Astrocyte of the spinal cord (primary cell): ENCODE data around the gene IFI27.
A peak's percentile ranks its signal among the peaks of the same experiment; 100 is the strongest.

Experiments
- DNase-seq: peaks from one replicate; pipeline ENCODE4 v3.0.0; 2011; ENCODE audit warnings: low read depth, low spot score
- H3K4me3 ChIP-seq: 2 replicates; pipeline ENCODE4 v1.5.1; 2011; ENCODE audit warnings: low read depth, mild to moderate bottlenecking, low read length, moderate library complexity
- in situ Hi-C: cut with HindIII; loops from 2 replicates; pipeline ENCODE4 v1.10.0; 2017; ENCODE audit warnings: low sequenced_read_pairs
- TF ChIP-seq, protein P1 (sequence below): IDR thresholded peaks from 2 replicates; pipeline ENCODE4 v1.5.1; 2012; ENCODE audit warnings: low read depth, mild to moderate bottlenecking, low read length, inconsistent platforms

The IFI27 gene

DNA sequence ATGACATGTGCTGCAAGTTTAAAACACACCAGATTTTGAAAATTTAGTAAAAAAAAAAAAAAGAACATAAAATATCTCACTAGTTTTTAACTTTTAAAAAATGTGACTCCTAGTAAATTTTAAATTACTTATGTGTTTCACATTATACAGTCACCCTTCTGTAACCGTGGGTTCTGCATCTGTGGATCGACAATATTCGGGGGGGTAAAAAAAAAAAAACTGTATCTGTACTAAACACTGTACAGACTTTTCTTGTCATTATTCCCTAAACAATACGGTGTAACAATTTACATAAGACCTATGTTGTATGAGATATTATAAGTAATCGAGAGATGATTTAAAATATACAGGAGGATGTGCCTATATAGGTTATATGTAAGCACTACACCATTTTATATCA is 32.7 kb upstream of the IFI27 start:
- TF ChIP-seq, protein P1, sequence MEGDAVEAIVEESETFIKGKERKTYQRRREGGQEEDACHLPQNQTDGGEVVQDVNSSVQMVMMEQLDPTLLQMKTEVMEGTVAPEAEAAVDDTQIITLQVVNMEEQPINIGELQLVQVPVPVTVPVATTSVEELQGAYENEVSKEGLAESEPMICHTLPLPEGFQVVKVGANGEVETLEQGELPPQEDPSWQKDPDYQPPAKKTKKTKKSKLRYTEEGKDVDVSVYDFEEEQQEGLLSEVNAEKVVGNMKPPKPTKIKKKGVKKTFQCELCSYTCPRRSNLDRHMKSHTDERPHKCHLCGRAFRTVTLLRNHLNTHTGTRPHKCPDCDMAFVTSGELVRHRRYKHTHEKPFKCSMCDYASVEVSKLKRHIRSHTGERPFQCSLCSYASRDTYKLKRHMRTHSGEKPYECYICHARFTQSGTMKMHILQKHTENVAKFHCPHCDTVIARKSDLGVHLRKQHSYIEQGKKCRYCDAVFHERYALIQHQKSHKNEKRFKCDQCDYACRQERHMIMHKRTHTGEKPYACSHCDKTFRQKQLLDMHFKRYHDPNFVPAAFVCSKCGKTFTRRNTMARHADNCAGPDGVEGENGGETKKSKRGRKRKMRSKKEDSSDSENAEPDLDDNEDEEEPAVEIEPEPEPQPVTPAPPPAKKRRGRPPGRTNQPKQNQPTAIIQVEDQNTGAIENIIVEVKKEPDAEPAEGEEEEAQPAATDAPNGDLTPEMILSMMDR = no peak
- in situ Hi-C loops = no loop called here
- DNase-seq = no peak
- no peak overlapping the region for H3K4me3 ChIP-seq

DNA sequence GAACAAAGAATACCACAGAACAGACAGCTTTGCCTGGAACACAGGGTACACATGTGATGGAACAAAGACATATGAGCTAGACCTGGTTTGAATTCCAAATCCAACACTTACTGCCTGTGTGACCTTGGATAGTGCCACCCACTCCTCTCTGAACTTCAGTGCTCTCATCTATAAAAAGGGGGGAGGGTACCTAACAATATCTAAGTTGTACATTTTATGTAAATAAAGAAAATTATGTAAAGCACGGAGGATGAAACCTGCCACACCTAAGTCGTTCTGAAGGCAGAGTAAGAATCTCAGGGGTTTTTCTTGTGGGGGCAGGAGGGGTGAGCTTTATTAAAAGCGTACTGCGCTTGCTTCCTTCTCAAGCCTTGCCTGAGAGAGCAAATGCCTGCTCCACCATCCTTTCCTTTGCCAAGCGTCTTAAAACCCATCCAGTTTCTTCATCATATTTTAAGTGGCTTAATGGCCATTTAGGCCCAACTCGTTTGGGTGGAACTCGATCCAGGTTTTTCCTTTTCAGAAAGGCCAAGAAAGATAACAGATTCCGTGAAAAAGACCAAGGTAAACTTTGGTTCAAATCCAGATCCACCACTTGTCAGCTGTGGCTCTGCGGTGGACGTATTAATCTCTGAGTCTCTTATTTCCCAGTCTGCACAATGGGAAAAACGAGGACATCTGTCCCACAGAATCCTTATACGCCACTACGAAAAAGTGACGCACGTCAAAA is 30.5 kb upstream of the IFI27 start:
- peak overlapping the region; percentile 92 for H3K4me3 ChIP-seq
- DNase-seq = peak; percentile 50
- in situ Hi-C loops = no loop called here
- TF ChIP-seq, protein P1 = no peak

DNA sequence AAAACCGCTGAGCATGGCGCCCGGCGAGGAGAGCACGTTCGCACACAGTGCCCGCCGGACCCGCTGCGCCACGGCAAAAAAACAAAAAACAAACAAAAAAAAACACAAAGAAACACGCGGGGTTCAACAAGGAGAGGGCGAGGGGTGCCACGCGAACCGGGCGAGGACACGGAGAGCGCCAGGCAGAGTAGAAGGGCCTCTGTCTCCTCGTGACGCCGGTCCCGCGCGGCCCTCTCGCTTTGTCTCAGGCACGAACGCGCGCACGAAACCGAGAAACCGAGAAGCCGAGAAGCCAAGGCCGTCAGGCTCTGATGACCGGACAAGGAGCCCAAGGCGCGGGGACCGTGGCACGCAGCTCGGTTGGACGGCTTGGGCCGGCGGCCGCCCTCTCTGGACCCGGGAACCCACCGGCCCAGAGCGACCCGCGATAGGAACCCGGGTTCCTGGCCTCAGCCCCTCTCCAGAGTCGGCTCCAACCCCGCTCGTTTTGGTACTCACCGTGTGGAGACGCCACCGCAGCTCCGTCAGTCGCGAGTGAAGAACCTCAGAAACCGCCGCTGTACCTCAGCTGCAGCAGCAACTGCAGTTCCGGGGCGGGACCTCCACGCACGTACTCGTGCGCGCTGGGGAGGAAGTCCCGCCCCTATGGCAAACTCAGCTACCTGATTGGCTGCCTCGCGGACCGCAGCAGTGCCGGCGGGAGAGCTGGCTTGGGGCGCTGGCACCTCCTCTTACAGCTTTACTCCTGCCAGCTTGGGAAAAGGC is 29.7 kb upstream of the IFI27 start, which contains the start of the genes DDX24 and IFI27L1:
DDX24 (minus strand) TSS at position 582 of the 765 bp plus-strand sequence. CDS start 1,460 bp downstream, outside the sequence.
IFI27L1 (plus strand) TSS at position 690 of the 765 bp plus-strand sequence. CDS start 15,628 bp downstream, outside the sequence.
- DNase-seq = peak; percentile 95
- TF ChIP-seq, protein P1 = no peak
- peak within 1 kb of the TSS; percentile 92 for H3K4me3 ChIP-seq
- in situ Hi-C loops = no loop called here

DNA sequence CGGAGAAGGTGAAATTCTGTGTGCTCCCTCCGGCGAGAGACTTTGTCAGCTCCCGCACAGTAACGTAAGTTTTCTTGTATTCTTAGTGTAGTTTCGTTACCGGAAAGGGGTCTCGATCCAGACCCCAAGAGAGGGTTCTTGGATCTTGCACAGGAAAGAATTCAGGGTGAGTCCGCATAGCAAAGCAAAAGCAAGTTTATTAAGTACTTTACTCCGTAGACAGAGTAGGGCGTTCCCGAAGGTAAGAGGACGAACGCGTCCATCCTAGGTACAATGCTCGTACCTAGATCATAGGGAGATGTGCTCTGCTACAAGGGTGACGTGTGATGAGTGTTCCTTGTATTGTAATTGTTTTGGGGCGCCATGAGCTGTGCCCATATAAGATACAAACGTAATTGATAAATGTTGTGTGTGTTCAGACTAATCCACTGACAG is 29.1 kb upstream of the IFI27 start:
- TF ChIP-seq, protein P1 = no peak
- no peak for DNase-seq
- in situ Hi-C loops = no loop called here
- peak overlapping the region; percentile 92 for H3K4me3 ChIP-seq

DNA sequence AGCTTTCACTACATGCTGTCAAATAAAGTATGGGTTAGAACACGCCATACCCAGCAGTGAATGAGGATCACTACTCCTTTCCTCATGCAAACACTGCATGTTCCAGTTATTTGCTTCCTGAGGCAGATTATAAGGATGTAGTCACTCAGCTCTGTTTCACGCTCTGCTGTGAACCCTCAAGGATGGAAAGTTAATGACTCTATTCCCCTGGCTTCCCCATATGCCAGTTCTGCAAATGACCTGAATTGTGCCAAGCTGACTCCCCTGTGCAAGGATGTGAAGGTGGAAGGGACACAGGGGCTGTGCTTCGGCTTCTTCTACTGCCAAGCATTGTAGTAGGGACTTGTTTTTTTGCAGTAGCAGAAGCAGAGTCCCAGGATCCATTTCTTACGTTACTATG is 22.6 kb upstream of the IFI27 start:
- TF ChIP-seq, protein P1 = no peak
- H3K4me3 ChIP-seq = no peak overlapping the region
- in situ Hi-C loops = no loop called here
- no peak for DNase-seq

DNA sequence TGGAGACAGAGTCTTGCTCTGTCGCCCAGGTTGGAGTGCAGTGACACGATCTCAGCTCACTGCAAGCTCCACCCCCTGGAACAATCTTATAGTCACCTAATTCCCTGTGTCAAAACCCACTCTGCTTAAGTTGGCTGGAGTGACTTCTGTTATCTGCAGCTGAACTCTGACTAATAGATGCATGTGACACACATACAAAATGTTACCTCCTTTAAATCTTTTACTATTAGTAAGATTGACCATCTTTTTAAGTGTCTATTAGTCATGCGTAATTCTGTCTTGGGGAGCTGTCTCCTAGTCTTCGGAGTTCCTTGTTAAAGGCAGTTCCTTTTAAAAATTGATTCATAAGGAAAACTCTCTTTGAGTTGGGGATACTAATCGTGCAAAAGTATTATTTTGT is 22.0 kb upstream of the IFI27 start:
- in situ Hi-C loops = no loop called here
- no peak for DNase-seq
- TF ChIP-seq, protein P1 = no peak
- no peak overlapping the region for H3K4me3 ChIP-seq
